ENCODE data around the gene HMX1.

HMX1 gene

GRCh38 chr4:8910100-8910821 lies 38.6 kb upstream of the HMX1 start:
- no peak for DNase-seq (ENCODE audit: low read depth in 2 of 2)

- no peak for DNase-seq (ENCODE audit: low read depth in 2 of 2)
These were observed 37.9 kb upstream of the HMX1 start for GRCh38 chr4:8909548-8909947.

GRCh38 chr4:8908206-8908893 lies 36.7 kb upstream of the HMX1 start:
- no peak for DNase-seq (ENCODE audit: low read depth in 2 of 2)

GRCh38 chr4:8907596-8908205 lies 36.1 kb upstream of the HMX1 start:
- DNase-seq (ENCODE audit: low read depth in 2 of 2) = no peak

GRCh38 chr4:8906991-8907595 lies 35.5 kb upstream of the HMX1 start:
- DNase-seq (ENCODE audit: low read depth in 2 of 2) = no peak

GRCh38 chr4:8906668-8906970 lies 35.0 kb upstream of the HMX1 start:
- no peak for DNase-seq (ENCODE audit: low read depth in 2 of 2)

- DNase-seq (ENCODE audit: low read depth in 2 of 2) = no peak
These were observed 34.4 kb upstream of the HMX1 start for GRCh38 chr4:8905773-8906667.

GRCh38 chr4:8905226-8905772 lies 33.7 kb upstream of the HMX1 start:
- DNase-seq (ENCODE audit: low read depth in 2 of 2) = no peak

- DNase-seq (ENCODE audit: low read depth in 2 of 2) = no peak
These were observed 33.0 kb upstream of the HMX1 start for GRCh38 chr4:8904666-8905065.

GRCh38 chr4:8904041-8904501 lies 32.4 kb upstream of the HMX1 start:
- no peak for DNase-seq (ENCODE audit: low read depth in 2 of 2)

GRCh38 chr4:8901335-8901734 lies 29.7 kb upstream of the HMX1 start:
- no peak for DNase-seq (ENCODE audit: low read depth in 2 of 2)

- DNase-seq (ENCODE audit: low read depth in 2 of 2) = no peak
These were observed 28.9 kb upstream of the HMX1 start for GRCh38 chr4:8900588-8900987.

GRCh38 chr4:8898419-8898818 lies 26.8 kb upstream of the HMX1 start:
- no peak for DNase-seq (ENCODE audit: low read depth in 2 of 2)

- DNase-seq (ENCODE audit: low read depth in 2 of 2) = no peak
These were observed 25.9 kb upstream of the HMX1 start for GRCh38 chr4:8897251-8898167.

GRCh38 chr4:8896506-8896905 lies 24.9 kb upstream of the HMX1 start:
- no peak for DNase-seq (ENCODE audit: low read depth in 2 of 2)

GRCh38 chr4:8896071-8896470 lies 24.4 kb upstream of the HMX1 start:
- DNase-seq (ENCODE audit: low read depth in 2 of 2) = no peak

GRCh38 chr4:8895295-8895694 lies 23.7 kb upstream of the HMX1 start:
- DNase-seq (ENCODE audit: low read depth in 2 of 2) = no peak

GRCh38 chr4:8894424-8894816 lies 22.8 kb upstream of the HMX1 start:
- no peak for DNase-seq (ENCODE audit: low read depth in 2 of 2)

GRCh38 chr4:8893624-8894423 lies 22.2 kb upstream of the HMX1 start:
- DNase-seq (ENCODE audit: low read depth in 2 of 2) = no peak

GRCh38 chr4:8893227-8893623 lies 21.6 kb upstream of the HMX1 start:
- no peak for DNase-seq (ENCODE audit: low read depth in 2 of 2)

Measured in stimulated activated CD8-positive, alpha-beta memory T cell treated with anti-CD3 and anti-CD28 coated beads, Interleukin-2, amount 100 ng/mL, for 1 hour (primary cell).